NCI-H526 treated with DMSO at 0.1 percent for 48 hours (cell line): ENCODE measurements around the gene TMEM53.

Experiments used
- DNase-seq: peaks from one replicate; lab custom pipeline; 2025; lab: John Stamatoyannopoulos, UW

TMEM53 gene

GRCh38 chr1:44603718-44604117 lies 70.6 kb downstream of the TMEM53 start:
- no peak for DNase-seq
